Subcutaneous adipose tissue (tissue), 4 donors: ENCODE results near the gene KCNMB2. TPM values are rescaled to one million over a fixed set of nuclear protein-coding genes. Genes with fewer than 3 reads are reported as not detected.

Experiments used
- CTCF ChIP-seq: fragments of 450-650 bp; IDR thresholded peaks from one replicate; pipeline ENCODE4 v1.5.1; 2016; ENCODE audit warnings: low read depth, mild to moderate bottlenecking, control low read depth, antibody characterized with exemption, moderate library complexity
- total RNA-seq, 4 donors: library from RNA; depleted of rRNA; stranded (reverse); fragments of >200 nt; gene quantifications; one replicate each; pipeline ENCODE4 v1.1.0, GENCODE V29; 2016

Gene KCNMB2
- total RNA-seq, 4 donors from 2014 or later = not detected

GRCh38 chr3:178658694-178659325 is 122.6 kb downstream of the KCNMB2 start:
- no peak for TF ChIP-seq CTCF

GRCh38 chr3:178663201-178663934 is 127.1 kb downstream of the KCNMB2 start:
- no peak for TF ChIP-seq CTCF

- TF ChIP-seq CTCF = no peak
Measured at GRCh38 chr3:178665747-178666146, 129.5 kb downstream of the KCNMB2 start.

- TF ChIP-seq CTCF = no peak
Measured at GRCh38 chr3:178669022-178669601, 132.9 kb downstream of the KCNMB2 start.

- no peak for TF ChIP-seq CTCF
Measured at GRCh38 chr3:178669758-178670157, 133.5 kb downstream of the KCNMB2 start.

GRCh38 chr3:178671377-178671776 is 135.1 kb downstream of the KCNMB2 start:
- no peak for TF ChIP-seq CTCF

GRCh38 chr3:178671791-178672190 is 135.6 kb downstream of the KCNMB2 start:
- TF ChIP-seq CTCF = no peak
